ENCODE measurements around the gene PALLD.

PALLD gene

DNA sequence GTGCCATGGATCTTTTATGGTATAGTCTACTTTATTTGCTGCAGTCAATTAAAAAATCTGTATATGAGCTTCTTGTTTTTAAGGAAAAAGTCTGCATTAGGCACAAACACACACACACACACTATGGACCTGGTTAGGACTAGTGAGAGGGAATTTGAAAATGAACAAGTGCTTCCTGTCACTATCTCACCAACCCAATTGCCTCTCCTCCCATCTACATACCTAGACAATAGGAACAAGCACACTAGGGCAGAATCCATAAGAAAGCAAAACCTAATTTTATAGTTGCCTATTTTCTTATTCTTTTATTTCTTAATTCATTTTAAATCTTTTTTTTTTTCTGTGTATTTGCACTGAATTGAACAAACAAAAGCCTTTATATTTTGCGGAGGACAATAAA lies 22.7 kb downstream of the PALLD start:
- no peaks in the 10 kb centered on the region for H3K9me2 ChIP-seq (replicated peaks; ENCODE audit: insufficient read depth, low read length)
- no peak overlapping the region for H3K9ac ChIP-seq (ENCODE audit: low read length)
- H2AFZ ChIP-seq (ENCODE audit: low read length): no peak overlapping the region
- H4K20me1 ChIP-seq (ENCODE audit: insufficient read depth, low read length): no peaks in the 10 kb centered on the region
- H3F3A ChIP-seq (ENCODE audit: insufficient read depth, low read length): no peaks in the 10 kb centered on the region
- no peak for TF ChIP-seq EZH2phosphoT487 (IDR thresholded peaks at IDR 0.05; ENCODE audit: low read length)
- TF ChIP-seq, protein P1, sequence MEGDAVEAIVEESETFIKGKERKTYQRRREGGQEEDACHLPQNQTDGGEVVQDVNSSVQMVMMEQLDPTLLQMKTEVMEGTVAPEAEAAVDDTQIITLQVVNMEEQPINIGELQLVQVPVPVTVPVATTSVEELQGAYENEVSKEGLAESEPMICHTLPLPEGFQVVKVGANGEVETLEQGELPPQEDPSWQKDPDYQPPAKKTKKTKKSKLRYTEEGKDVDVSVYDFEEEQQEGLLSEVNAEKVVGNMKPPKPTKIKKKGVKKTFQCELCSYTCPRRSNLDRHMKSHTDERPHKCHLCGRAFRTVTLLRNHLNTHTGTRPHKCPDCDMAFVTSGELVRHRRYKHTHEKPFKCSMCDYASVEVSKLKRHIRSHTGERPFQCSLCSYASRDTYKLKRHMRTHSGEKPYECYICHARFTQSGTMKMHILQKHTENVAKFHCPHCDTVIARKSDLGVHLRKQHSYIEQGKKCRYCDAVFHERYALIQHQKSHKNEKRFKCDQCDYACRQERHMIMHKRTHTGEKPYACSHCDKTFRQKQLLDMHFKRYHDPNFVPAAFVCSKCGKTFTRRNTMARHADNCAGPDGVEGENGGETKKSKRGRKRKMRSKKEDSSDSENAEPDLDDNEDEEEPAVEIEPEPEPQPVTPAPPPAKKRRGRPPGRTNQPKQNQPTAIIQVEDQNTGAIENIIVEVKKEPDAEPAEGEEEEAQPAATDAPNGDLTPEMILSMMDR (IDR thresholded peaks at IDR 0.05; ENCODE audit: low read length): no peak
- TF ChIP-seq EZH2 (optimal IDR thresholded peaks at IDR 0.05; ENCODE audit: low read depth, low read length): no peak
- no peak overlapping the region for H3K4me2 ChIP-seq (ENCODE audit: low read depth, low read length)
- no peaks in the 10 kb centered on the region for H3K4me1 ChIP-seq (ENCODE audit: low read length)
- H3K79me2 ChIP-seq (ENCODE audit: low read length): no peaks in the 10 kb centered on the region
- H3K27ac ChIP-seq (ENCODE audit: low read length): no peak overlapping the region
- H3K27me3 ChIP-seq (replicated peaks; ENCODE audit: insufficient read depth, low read length): no peaks in the 10 kb centered on the region
- no peaks in the 10 kb centered on the region for H3K36me3 ChIP-seq (replicated peaks; ENCODE audit: insufficient read depth, low read length)
- DNase-seq: no peak
- H3K9me3 ChIP-seq (replicated peaks; ENCODE audit: insufficient read depth, low read length): no peaks in the 10 kb centered on the region
- no peak overlapping the region for H3K4me3 ChIP-seq (ENCODE audit: low read length)

DNA sequence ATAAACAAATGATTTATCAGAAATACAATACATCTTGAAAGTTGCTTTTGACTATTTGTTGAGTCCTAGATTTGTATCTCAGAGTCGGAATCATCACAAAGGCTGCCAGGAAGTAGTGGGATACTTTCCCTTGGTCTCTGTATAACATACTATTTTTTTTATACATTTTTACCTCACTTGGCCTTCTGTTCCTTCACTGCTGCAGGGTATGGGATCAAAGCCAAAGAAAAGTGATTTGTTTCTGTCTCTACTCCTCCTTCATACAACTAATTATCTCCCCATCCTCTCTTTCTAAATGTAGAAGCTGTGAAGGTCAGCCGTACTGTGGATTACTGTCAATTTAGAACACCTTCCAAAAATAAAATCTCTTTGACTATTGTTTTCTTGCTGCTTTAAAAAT lies 24.9 kb downstream of the PALLD start:
- H3K9me2 ChIP-seq (replicated peaks; ENCODE audit: insufficient read depth, low read length): no peaks in the 10 kb centered on the region
- H3K27ac ChIP-seq (ENCODE audit: low read length): no peak overlapping the region
- H4K20me1 ChIP-seq (ENCODE audit: insufficient read depth, low read length): no peaks in the 10 kb centered on the region
- no peaks in the 10 kb centered on the region for H3K27me3 ChIP-seq (replicated peaks; ENCODE audit: insufficient read depth, low read length)
- no peaks in the 10 kb centered on the region for H3F3A ChIP-seq (ENCODE audit: insufficient read depth, low read length)
- H3K79me2 ChIP-seq (ENCODE audit: low read length): no peaks in the 10 kb centered on the region
- H2AFZ ChIP-seq (ENCODE audit: low read length): no peak overlapping the region
- no peaks in the 10 kb centered on the region for H3K4me1 ChIP-seq (ENCODE audit: low read length)
- TF ChIP-seq EZH2phosphoT487 (IDR thresholded peaks at IDR 0.05; ENCODE audit: low read length): no peak
- no peak for TF ChIP-seq EZH2 (optimal IDR thresholded peaks at IDR 0.05; ENCODE audit: low read depth, low read length)
- TF ChIP-seq, protein P1 (IDR thresholded peaks at IDR 0.05; ENCODE audit: low read length): no peak
- no peak overlapping the region for H3K9ac ChIP-seq (ENCODE audit: low read length)
- no peaks in the 10 kb centered on the region for H3K9me3 ChIP-seq (replicated peaks; ENCODE audit: insufficient read depth, low read length)
- no peak overlapping the region for H3K4me3 ChIP-seq (ENCODE audit: low read length)
- H3K4me2 ChIP-seq (ENCODE audit: low read depth, low read length): no peak overlapping the region
- DNase-seq: no peak
- H3K36me3 ChIP-seq (replicated peaks; ENCODE audit: insufficient read depth, low read length): no peaks in the 10 kb centered on the region

- no peak overlapping the region for H3K27ac ChIP-seq (ENCODE audit: low read length)
- no peaks in the 10 kb centered on the region for H3K9me3 ChIP-seq (replicated peaks; ENCODE audit: insufficient read depth, low read length)
- H3K27me3 ChIP-seq (replicated peaks; ENCODE audit: insufficient read depth, low read length): no peaks in the 10 kb centered on the region
- no peak for TF ChIP-seq EZH2 (optimal IDR thresholded peaks at IDR 0.05; ENCODE audit: low read depth, low read length)
- H3K79me2 ChIP-seq (ENCODE audit: low read length): no peaks in the 10 kb centered on the region
- H2AFZ ChIP-seq (ENCODE audit: low read length): no peak overlapping the region
- H3F3A ChIP-seq (ENCODE audit: insufficient read depth, low read length): no peaks in the 10 kb centered on the region
- no peak overlapping the region for H3K4me2 ChIP-seq (ENCODE audit: low read depth, low read length)
- DNase-seq: no peak
- no peaks in the 10 kb centered on the region for H3K36me3 ChIP-seq (replicated peaks; ENCODE audit: insufficient read depth, low read length)
- no peaks in the 10 kb centered on the region for H3K4me1 ChIP-seq (ENCODE audit: low read length)
- no peaks in the 10 kb centered on the region for H3K9me2 ChIP-seq (replicated peaks; ENCODE audit: insufficient read depth, low read length)
- H3K9ac ChIP-seq (ENCODE audit: low read length): no peak overlapping the region
- H3K4me3 ChIP-seq (ENCODE audit: low read length): no peak overlapping the region
- no peaks in the 10 kb centered on the region for H4K20me1 ChIP-seq (ENCODE audit: insufficient read depth, low read length)
Measured at GRCh38 chr4:168522356-168522755, 25.5 kb downstream of the PALLD start.

DNA sequence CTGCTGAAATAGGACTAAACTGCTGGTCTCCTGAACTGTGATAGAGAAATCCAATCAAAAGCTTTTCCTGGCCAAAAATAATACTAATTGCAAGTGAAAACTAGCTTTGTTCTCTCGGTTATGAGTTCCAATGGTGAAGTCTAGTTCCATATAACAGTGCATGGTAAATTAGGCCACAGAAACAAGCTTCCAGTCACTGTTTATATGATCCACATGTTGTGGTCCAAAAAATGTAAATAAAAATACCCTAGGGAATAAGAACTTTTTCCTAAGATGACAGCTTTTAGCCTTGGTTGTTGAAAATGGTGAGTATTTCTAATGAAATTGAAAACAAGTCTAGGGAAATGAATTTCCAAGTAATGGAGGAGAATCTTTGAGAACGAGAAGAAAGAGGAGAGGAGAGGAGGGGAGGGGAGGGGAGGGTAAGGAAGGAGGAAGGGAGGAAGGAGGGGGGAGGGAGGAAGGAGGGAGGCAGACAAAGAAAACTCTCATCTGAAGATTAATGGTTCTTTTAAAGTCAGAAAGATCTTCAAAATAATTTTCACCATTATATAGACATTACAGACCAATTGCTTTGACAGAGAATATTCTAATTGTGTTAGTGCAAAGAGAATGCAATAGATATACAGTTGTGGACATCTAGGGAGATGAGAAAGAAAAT lies 26.1 kb downstream of the PALLD start:
- Histone ChIP-seq H3K4me3 (ENCODE audit: low read length) (no peak overlapping the region), H3K4me1 (ENCODE audit: low read length) (no peaks in the 10 kb centered on the region), H3K27ac (ENCODE audit: low read length) (no peak overlapping the region), H3K9me3 (replicated peaks; ENCODE audit: insufficient read depth, low read length) (no peaks in the 10 kb centered on the region), H3K9ac (ENCODE audit: low read length) (no peak overlapping the region), H3K27me3 (replicated peaks; ENCODE audit: insufficient read depth, low read length) (no peaks in the 10 kb centered on the region), H3K36me3 (replicated peaks; ENCODE audit: insufficient read depth, low read length) (no peaks in the 10 kb centered on the region), H4K20me1 (ENCODE audit: insufficient read depth, low read length) (no peaks in the 10 kb centered on the region), H3F3A (ENCODE audit: insufficient read depth, low read length) (no peaks in the 10 kb centered on the region), H3K9me2 (replicated peaks; ENCODE audit: insufficient read depth, low read length) (no peaks in the 10 kb centered on the region), H2AFZ (ENCODE audit: low read length) (no peak overlapping the region), H3K4me2 (ENCODE audit: low read depth, low read length) (no peak overlapping the region), H3K79me2 (ENCODE audit: low read length) (no peaks in the 10 kb centered on the region)
- TF ChIP-seq EZH2phosphoT487 (IDR thresholded peaks at IDR 0.05; ENCODE audit: low read length) (no peak), EZH2 (optimal IDR thresholded peaks at IDR 0.05; ENCODE audit: low read depth, low read length) (no peak)
- TF ChIP-seq, protein P1 (IDR thresholded peaks at IDR 0.05; ENCODE audit: low read length): no peak
- no peak for DNase-seq
